ENCODE results near the gene LPP. TPM values are rescaled to one million over a fixed set of nuclear protein-coding genes. Genes with fewer than 3 reads are reported as not detected.

Gene LPP
- total and polyA plus RNA-seq, 9 donors: 15.9 to 280 (median 134) TPM

DNA sequence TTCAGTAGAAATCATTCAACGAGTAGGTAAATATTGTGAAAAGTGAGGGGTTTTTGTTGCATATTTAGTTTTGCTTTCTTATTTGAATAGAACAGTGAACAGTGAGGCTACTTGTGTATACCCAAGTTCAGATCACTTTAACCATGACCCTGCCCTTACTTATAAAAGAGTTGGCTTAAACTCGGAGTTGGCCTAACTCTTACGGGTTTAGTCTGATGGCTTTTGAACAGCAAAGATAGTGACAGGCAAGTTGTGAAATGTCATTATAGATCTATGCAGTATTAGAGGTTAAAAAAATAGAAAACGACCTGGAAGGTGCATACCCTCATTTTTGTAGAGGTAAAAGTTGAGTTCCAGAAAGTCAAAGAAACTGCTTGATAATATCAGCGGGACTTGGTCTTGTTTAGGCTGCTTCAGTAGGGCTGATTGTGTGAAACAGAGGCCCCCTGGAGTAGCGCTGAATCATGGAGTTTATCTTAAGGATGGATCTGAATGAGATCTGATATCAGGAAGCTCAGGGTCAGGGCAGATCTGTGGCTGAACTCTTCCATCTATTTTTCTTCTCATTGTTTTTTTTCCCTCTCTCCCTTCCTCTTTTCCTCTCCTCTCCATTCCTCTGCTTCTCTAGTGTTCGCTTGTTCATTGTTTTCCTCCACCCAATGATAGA, 359.8 kb downstream of the LPP start:
- intact Hi-C loops (cut with DNase I): no loop called here
- H3K4me3 ChIP-seq: no peak overlapping the region
- H3K36me3 ChIP-seq: no peaks in the 10 kb centered on the region
- DNase-seq: no peak
- no peaks in the 10 kb centered on the region for H3K9me3 ChIP-seq
- H3K4me1 ChIP-seq (ENCODE audit: insufficient read depth): peaks cover 1% of the 10 kb centered on the region
- 74 to 87% (median 77%) methylated on average over 7 of the region's 7 CpGs for whole genome bisulfite sequencing, 3 donors
- H3K27me3 ChIP-seq: no peaks in the 10 kb centered on the region
- TF ChIP-seq, protein P1, sequence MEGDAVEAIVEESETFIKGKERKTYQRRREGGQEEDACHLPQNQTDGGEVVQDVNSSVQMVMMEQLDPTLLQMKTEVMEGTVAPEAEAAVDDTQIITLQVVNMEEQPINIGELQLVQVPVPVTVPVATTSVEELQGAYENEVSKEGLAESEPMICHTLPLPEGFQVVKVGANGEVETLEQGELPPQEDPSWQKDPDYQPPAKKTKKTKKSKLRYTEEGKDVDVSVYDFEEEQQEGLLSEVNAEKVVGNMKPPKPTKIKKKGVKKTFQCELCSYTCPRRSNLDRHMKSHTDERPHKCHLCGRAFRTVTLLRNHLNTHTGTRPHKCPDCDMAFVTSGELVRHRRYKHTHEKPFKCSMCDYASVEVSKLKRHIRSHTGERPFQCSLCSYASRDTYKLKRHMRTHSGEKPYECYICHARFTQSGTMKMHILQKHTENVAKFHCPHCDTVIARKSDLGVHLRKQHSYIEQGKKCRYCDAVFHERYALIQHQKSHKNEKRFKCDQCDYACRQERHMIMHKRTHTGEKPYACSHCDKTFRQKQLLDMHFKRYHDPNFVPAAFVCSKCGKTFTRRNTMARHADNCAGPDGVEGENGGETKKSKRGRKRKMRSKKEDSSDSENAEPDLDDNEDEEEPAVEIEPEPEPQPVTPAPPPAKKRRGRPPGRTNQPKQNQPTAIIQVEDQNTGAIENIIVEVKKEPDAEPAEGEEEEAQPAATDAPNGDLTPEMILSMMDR (IDR thresholded peaks at IDR 0.05): no peak
- TF ChIP-seq EP300 (IDR thresholded peaks at IDR 0.05): no peak
- TF ChIP-seq POLR2A (IDR thresholded peaks at IDR 0.05): no peak
- no peak overlapping the region for H3K27ac ChIP-seq

DNA sequence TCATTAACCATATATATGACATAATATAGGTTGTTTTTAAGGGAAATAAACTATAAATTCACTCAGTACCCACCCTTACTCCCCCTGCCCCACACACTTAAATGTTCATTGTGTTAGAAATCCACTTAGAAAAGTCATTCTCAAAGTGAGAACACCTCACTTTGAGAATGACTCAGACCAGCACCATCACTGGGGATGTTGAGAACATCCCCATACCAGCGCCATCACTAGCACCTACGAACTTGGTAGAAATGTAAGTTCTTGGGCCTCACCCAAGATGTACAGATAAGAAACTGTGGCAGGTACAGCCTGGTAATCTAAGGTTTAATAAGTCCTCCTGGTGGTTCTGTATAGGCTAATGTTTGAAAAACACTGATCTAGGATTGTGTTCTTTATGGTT, 362.6 kb downstream of the LPP start:
- no peaks in the 10 kb centered on the region for H3K27me3 ChIP-seq
- 96 to 98% (median 97%) methylated on average over 2 of the region's 2 CpGs for WGBS, 3 donors
- no peak overlapping the region for H3K4me3 ChIP-seq
- peaks cover 3% of the 10 kb centered on the region for H3K4me1 ChIP-seq (ENCODE audit: insufficient read depth)
- H3K9me3 ChIP-seq: no peaks in the 10 kb centered on the region
- no peak for DNase-seq
- TF ChIP-seq EP300 (IDR thresholded peaks at IDR 0.05) (no peak), POLR2A (IDR thresholded peaks at IDR 0.05) (no peak)
- TF ChIP-seq, protein P1 (IDR thresholded peaks at IDR 0.05): no peak
- intact Hi-C loops (cut with DNase I): no loop called here
- H3K36me3 ChIP-seq: no peaks in the 10 kb centered on the region
- H3K27ac ChIP-seq: no peak overlapping the region

DNA sequence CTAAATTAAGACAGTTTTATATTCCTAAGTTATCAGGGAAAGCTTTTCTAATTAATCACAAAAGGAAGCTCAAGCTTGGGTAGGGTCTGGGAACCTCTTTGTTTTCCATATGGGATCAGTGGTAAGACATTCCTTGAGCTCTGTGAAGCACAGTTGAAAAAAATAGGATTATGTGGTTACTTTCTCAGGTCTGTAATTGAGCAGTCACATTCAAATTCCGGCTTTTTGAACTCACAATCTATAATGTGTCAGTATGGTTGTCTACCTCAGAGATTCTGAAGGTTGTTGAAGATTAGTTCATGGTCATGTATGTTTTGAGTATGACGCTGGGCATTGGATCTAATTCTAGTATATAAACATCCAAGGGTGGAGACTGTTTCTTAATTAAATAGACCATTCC, 364.5 kb downstream of the LPP start:
- H3K4me1 ChIP-seq (ENCODE audit: insufficient read depth): peaks cover 4% of the 10 kb centered on the region
- H3K4me3 ChIP-seq: no peak overlapping the region
- no peak for DNase-seq
- H3K9me3 ChIP-seq: no peaks in the 10 kb centered on the region
- TF ChIP-seq EP300 (IDR thresholded peaks at IDR 0.05) (no peak), POLR2A (IDR thresholded peaks at IDR 0.05) (no peak)
- TF ChIP-seq, protein P1 (IDR thresholded peaks at IDR 0.05): no peak
- 90 to 96% (median 92%) methylated on average over 2 of the region's 2 CpGs for whole genome bisulfite sequencing, 3 donors
- H3K27me3 ChIP-seq: no peaks in the 10 kb centered on the region
- intact Hi-C loops (cut with DNase I): no loop called here
- no peaks in the 10 kb centered on the region for H3K36me3 ChIP-seq
- H3K27ac ChIP-seq: no peak overlapping the region

DNA sequence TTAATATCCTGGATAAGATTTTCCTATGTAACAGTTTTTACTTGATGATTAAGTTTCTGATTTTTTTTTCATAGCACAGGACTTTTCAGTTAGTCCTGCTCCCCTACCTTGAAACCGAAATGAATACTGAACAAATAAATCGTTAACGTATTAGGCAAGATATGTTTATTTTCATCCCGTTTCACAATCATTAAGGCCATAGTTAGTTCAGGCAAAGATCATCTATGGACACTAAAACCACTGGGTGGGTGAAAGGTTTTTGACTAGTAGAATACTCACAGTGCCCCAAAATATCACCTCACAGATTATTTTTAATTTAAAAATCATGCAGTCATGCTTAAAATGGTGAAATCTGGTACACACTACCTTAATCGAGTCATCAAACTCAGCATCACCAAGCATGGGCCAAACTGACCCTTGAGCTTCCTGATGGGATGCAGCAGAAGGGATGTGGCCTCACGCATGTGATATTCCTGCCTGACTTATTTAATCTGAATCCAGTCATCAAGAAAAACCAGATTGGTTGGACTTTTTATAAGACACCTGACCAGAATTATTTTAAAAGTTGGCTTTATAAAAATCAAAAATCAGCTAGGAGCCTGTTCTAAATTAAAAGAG, 365.0 kb downstream of the LPP start:
- no peak for TF ChIP-seq EP300 (IDR thresholded peaks at IDR 0.05)
- TF ChIP-seq POLR2A (IDR thresholded peaks at IDR 0.05): no peak
- TF ChIP-seq, protein P1 (IDR thresholded peaks at IDR 0.05): no peak
- no peaks in the 10 kb centered on the region for H3K36me3 ChIP-seq
- 96 to 97% (median 96%) methylated on average over 6 of the region's 6 CpGs for WGBS, 3 donors
- peaks cover 3% of the 10 kb centered on the region for H3K4me1 ChIP-seq (ENCODE audit: insufficient read depth)
- H3K4me3 ChIP-seq: no peak overlapping the region
- no peaks in the 10 kb centered on the region for H3K27me3 ChIP-seq
- no peak for DNase-seq
- intact Hi-C loops (cut with DNase I): no loop called here
- H3K27ac ChIP-seq: no peak overlapping the region
- no peaks in the 10 kb centered on the region for H3K9me3 ChIP-seq

Measured in ovary (tissue), 9 donors.